ENCODE results near the gene SLC22A3.

The SLC22A3 gene

DNA sequence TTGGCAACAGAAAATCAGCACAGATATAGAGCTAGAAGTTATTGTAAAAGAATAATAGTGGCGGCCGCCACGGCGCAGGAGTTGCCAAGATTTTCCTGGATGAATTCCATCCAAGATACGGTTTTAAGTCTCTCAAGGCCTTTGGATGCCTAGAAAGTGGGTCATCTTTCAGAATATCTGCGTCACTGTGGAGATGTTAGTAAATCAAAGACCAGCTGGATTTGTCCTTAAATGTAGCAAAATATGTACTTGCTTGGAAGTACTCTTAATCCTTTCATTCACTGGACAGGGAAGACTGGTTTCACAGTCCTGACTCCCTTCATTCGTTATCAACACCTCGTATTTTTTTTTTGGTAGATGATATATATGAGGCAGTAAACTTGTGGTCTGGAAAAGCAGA, 83.0 kb downstream of the SLC22A3 start:
- no peak overlapping the region for H3K4me3 ChIP-seq (ENCODE audit: control insufficient read depth, low read depth, low read length)
- DNase-seq (ENCODE audit: low read depth): peak; percentile 99
- TF ChIP-seq, protein P1, sequence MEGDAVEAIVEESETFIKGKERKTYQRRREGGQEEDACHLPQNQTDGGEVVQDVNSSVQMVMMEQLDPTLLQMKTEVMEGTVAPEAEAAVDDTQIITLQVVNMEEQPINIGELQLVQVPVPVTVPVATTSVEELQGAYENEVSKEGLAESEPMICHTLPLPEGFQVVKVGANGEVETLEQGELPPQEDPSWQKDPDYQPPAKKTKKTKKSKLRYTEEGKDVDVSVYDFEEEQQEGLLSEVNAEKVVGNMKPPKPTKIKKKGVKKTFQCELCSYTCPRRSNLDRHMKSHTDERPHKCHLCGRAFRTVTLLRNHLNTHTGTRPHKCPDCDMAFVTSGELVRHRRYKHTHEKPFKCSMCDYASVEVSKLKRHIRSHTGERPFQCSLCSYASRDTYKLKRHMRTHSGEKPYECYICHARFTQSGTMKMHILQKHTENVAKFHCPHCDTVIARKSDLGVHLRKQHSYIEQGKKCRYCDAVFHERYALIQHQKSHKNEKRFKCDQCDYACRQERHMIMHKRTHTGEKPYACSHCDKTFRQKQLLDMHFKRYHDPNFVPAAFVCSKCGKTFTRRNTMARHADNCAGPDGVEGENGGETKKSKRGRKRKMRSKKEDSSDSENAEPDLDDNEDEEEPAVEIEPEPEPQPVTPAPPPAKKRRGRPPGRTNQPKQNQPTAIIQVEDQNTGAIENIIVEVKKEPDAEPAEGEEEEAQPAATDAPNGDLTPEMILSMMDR (conservative IDR thresholded peaks at IDR 0.05; ENCODE audit: control insufficient read depth, insufficient read depth, low read depth, low read length): no peak

DNA sequence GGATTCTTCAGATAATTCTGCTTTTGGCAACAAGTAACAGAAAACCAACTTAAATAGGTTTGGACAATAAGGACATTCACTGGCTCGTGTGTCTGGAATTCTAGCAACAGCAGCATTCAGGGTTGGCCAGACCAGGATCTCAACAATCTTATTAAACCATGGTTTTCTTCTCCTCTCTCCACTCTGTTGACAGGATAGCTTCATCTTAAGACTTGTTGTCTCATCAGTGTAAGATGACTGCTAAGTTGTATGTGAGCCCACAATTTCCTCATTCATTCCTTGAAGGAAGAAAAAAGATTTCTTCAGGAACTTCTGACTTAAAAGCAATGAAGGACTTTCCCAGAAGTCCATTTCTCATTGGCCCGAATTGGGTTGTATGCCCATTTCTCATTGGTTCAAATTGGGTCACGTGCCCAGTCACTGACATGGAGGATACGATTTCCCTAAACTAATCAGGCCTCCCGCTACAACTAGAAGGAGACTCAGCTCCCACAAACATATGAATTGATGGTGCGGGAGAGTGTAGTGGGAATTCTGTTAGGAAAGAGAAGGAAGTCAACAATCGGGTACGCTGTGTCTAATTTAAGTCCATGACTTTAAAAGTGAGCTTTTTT, 83.7 kb downstream of the SLC22A3 start:
- peak; percentile 93 for DNase-seq (ENCODE audit: low read depth)
- TF ChIP-seq, protein P1 (conservative IDR thresholded peaks at IDR 0.05; ENCODE audit: control insufficient read depth, insufficient read depth, low read depth, low read length): no peak
- no peak overlapping the region for H3K4me3 ChIP-seq (ENCODE audit: control insufficient read depth, low read depth, low read length)

DNA sequence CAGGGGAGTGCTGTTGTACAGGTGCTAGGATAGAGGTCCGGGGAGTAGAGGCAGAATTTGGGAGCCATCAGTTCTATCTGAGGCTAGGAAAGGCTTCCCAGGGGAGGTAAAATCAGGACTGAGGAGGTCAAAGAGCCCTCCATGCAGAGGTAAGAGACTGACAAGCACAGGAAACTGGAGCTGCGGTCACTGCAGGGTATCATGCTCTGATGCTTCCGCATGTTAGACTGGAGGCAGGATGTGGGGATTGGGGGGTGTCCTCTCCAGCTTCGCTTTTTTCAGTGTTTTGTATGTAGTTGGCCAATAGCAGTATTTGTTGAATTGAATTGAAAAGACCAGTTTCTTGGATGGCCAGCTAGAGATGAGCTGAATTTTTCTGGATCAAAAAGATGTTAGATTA, 87.8 kb downstream of the SLC22A3 start:
- TF ChIP-seq, protein P1 (conservative IDR thresholded peaks at IDR 0.05; ENCODE audit: control insufficient read depth, insufficient read depth, low read depth, low read length): no peak
- DNase-seq (ENCODE audit: low read depth): no peak

DNA sequence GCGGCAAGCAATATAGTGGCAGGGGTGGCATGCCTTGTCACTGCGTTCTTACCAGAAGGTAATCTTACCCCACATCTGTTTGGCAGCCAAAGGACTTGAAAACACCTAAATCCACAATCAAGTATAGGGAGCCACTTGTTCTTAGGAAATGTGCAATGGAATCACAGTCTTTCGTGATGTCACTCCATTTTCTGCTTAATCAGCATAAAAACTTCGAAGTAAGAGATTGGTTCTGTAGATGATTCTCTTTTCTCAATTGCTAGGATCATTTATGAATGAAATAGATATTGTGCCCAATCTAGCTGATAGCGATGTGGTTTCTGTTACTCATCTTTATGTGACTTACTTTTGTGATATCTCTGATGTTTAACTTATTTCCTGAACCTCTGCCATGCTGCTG, 89.0 kb downstream of the SLC22A3 start:
- TF ChIP-seq, protein P1 (conservative IDR thresholded peaks at IDR 0.05; ENCODE audit: control insufficient read depth, insufficient read depth, low read depth, low read length): no peak
- H3K4me3 ChIP-seq (ENCODE audit: control insufficient read depth, low read depth, low read length): no peak overlapping the region
- DNase-seq (ENCODE audit: low read depth): no peak

More for the DNA sequence above, 87.8 kb downstream of the SLC22A3 start:
- no peak overlapping the region for H3K4me3 ChIP-seq (ENCODE audit: control insufficient read depth, low read depth, low read length)

DNA sequence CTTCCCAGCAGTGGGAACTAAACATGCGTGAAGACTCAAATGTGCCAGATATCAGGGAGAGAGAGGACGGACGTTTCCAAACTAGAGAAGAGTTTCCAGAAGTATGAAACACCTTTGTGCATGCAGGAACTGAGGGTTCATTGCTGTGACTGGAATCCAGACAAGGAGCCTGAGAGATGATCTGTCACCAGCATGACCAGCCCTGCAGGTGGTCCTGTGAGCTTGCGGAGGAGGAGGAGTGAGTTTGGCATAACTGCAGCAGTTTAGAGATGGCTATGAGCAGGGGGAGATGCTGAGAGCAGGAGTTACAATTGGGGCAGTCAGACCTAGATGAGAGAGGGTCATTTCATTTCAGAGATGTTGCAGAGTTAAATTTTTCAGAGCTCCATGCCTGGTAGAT, 89.6 kb downstream of the SLC22A3 start:
- TF ChIP-seq, protein P1 (conservative IDR thresholded peaks at IDR 0.05; ENCODE audit: control insufficient read depth, insufficient read depth, low read depth, low read length): no peak
- DNase-seq (ENCODE audit: low read depth): no peak
- H3K4me3 ChIP-seq (ENCODE audit: control insufficient read depth, low read depth, low read length): no peak overlapping the region

DNA sequence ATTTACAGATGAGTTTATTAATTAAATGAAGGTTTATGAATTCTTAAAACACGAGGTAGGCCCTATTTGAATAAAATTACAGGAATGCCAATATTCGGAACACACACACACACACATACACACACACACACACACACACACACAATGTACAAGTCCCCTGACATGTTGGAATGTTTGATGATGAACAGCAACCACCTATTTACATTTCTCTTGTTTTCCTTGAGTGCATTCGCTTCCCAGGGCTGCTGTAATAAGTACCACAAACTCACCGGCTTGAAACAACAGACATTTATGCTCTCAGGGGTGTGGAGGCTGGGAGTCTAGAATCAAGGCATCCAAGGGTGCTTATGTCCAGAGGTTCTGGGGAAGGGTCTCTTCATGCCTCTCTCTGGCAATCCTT, 90.3 kb downstream of the SLC22A3 start:
- H3K4me3 ChIP-seq (ENCODE audit: control insufficient read depth, low read depth, low read length): no peak overlapping the region
- no peak for DNase-seq (ENCODE audit: low read depth)

More for the DNA sequence above, 90.3 kb downstream of the SLC22A3 start:
- TF ChIP-seq, protein P1 (conservative IDR thresholded peaks at IDR 0.05; ENCODE audit: control insufficient read depth, insufficient read depth, low read depth, low read length): no peak
